Esophagus (tissue), 2 donors: ENCODE measurements around the gene SCN2A. TPM values are rescaled to one million over a fixed set of nuclear protein-coding genes. Genes with fewer than 3 reads are reported as not detected.

Experiments used
- H3K27ac ChIP-seq, 2 donors: one replicate each; pipeline ENCODE4 v1.5.1; 2013; ENCODE audit warnings: low read depth in 2 of 2, mild to moderate bottlenecking in 2 of 2, inconsistent platforms in 1 of 2, low read length in 1 of 2, moderate library complexity in 1 of 2
- H3K27me3 ChIP-seq, 2 donors: one replicate each; pipeline ENCODE4 v1.6.1; 2013; ENCODE audit warnings: low read length in 2 of 2, control low read depth in 1 of 2, mild to moderate bottlenecking in 1 of 2; ENCODE audit not compliant: insufficient read depth in 2 of 2, control insufficient read depth in 1 of 2
- H3K36me3 ChIP-seq, 2 donors: one replicate each; pipeline ENCODE4 v1.6.1; 2013; ENCODE audit warnings: low read length in 1 of 2; ENCODE audit not compliant: control insufficient read depth in 2 of 2, insufficient read depth in 2 of 2
- H3K4me1 ChIP-seq, 2 donors: one replicate each; pipeline ENCODE4 v1.6.1; 2013; ENCODE audit warnings: low read length in 1 of 2; ENCODE audit not compliant: control insufficient read depth in 2 of 2, insufficient read depth in 2 of 2
- H3K4me3 ChIP-seq, 2 donors: one replicate each; pipeline ENCODE4 v1.5.1; 2013; ENCODE audit warnings: low read length in 2 of 2, mild to moderate bottlenecking in 2 of 2, low read depth in 1 of 2, moderate library complexity in 1 of 2
- H3K9me3 ChIP-seq, 2 donors: one replicate each; pipeline ENCODE4 v1.6.1; 2013; ENCODE audit warnings: mild to moderate bottlenecking in 2 of 2, low read depth in 1 of 2, low read length in 1 of 2, moderate library complexity in 1 of 2; ENCODE audit not compliant: control insufficient read depth in 2 of 2, insufficient read depth in 1 of 2
- WGBS, 2 donors: extraction: QIAGEN DNeasy Blood & Tissue Kit; methylation state at CpG; one replicate each; pipeline ENCODE4 v1.1.7; 2013; 5-methylcytosine and 5-hydroxymethylcytosine counted together
- polyA plus RNA-seq, 2 donors: library from polyadenylated mRNA; stranded (reverse); fragments of 200-250 nt; gene quantifications; one replicate each; pipeline ENCODE4 v1.2.3, GENCODE V29; 2013
- donor health status: healthy with polysubstance abuse.
- donor health status: Bipolar disorder and iron deficiency.

The SCN2A gene
- polyA plus RNA-seq, 2 donors, result 0.01 to 0.02 TPM

GRCh38 chr2:165277295-165277694 is 38.1 kb downstream of the SCN2A start:
- Histone ChIP-seq H3K9me3 (no peaks in the 10 kb centered on the region), H3K4me1 (no peaks in the 10 kb centered on the region), H3K27me3 (no peaks in the 10 kb centered on the region)

GRCh38 chr2:165277860-165278656 is 38.8 kb downstream of the SCN2A start:
- no peak overlapping the region for H3K27ac ChIP-seq
- WGBS, 2 donors, result 65 to 67% methylated on average over 5 of the region's 5 CpGs
- no peaks in the 10 kb centered on the region for H3K27me3 ChIP-seq
- no peak overlapping the region for H3K4me3 ChIP-seq
- no peaks in the 10 kb centered on the region for H3K4me1 ChIP-seq
- H3K9me3 ChIP-seq, result no peaks in the 10 kb centered on the region
- no peaks in the 10 kb centered on the region for H3K36me3 ChIP-seq

More at GRCh38 chr2:165277295-165277694, 38.1 kb downstream of the SCN2A start:
- H3K4me3 ChIP-seq, result no peak overlapping the region
- H3K27ac ChIP-seq, result no peak overlapping the region
- H3K36me3 ChIP-seq, result no peaks in the 10 kb centered on the region

GRCh38 chr2:165280356-165280755 is 41.1 kb downstream of the SCN2A start:
- Histone ChIP-seq H3K36me3 (no peaks in the 10 kb centered on the region), H3K9me3 (no peaks in the 10 kb centered on the region), H3K27me3 (no peaks in the 10 kb centered on the region), H3K4me1 (no peaks in the 10 kb centered on the region), H3K27ac (no peak overlapping the region), H3K4me3 (no peak overlapping the region)
- WGBS, 2 donors, result 60 to 72% methylated on average over 4 of the region's 4 CpGs

DNA sequence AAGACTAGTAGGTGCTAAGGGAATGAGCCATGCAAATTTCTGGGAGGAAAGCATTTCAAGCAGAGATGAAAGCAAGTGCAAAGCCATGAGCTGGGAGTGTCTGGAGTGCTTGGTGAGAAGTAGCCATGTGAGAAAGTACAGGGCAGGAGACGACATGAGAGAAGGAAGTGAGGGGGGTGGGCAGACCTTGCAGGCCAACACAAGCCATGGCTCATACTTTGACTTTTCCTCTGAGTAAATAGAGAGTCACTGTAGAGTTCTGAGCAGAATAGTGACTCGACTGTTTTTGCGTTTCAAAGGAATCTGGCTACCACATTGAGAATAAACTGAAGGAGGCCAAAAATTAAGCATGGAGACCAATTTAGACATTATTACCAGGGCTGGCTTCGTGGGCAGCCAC is 42.2 kb downstream of the SCN2A start:
- Histone ChIP-seq H3K9me3 (no peaks in the 10 kb centered on the region), H3K4me3 (no peak overlapping the region), H3K27ac (no peak overlapping the region), H3K4me1 (no peaks in the 10 kb centered on the region), H3K36me3 (no peaks in the 10 kb centered on the region), H3K27me3 (no peaks in the 10 kb centered on the region)
- 64 to 74% methylated on average over 4 of the region's 4 CpGs for WGBS, 2 donors

- H3K9me3 ChIP-seq, result no peaks in the 10 kb centered on the region
- 96% methylated on average over 1 of the region's 1 CpG for WGBS, 2 donors
- no peaks in the 10 kb centered on the region for H3K4me1 ChIP-seq
- no peak overlapping the region for H3K27ac ChIP-seq
- H3K27me3 ChIP-seq, result no peaks in the 10 kb centered on the region
- no peaks in the 10 kb centered on the region for H3K36me3 ChIP-seq
- no peak overlapping the region for H3K4me3 ChIP-seq
Observed at GRCh38 chr2:165283342-165283741, 44.1 kb downstream of the SCN2A start.

- Histone ChIP-seq H3K36me3 (no peaks in the 10 kb centered on the region), H3K4me3 (no peak overlapping the region), H3K9me3 (no peaks in the 10 kb centered on the region), H3K27me3 (no peaks in the 10 kb centered on the region), H3K4me1 (no peaks in the 10 kb centered on the region), H3K27ac (no peak overlapping the region)
- 72 to 75% methylated on average over 3 of the region's 3 CpGs for WGBS, 2 donors
Observed at GRCh38 chr2:165287094-165287778, 48.0 kb downstream of the SCN2A start.

- 87 to 91% methylated on average over 2 of the region's 2 CpGs for WGBS, 2 donors
- Histone ChIP-seq H3K27me3 (no peaks in the 10 kb centered on the region), H3K4me1 (no peaks in the 10 kb centered on the region)
Observed at GRCh38 chr2:165289069-165289468, 49.9 kb downstream of the SCN2A start.

DNA sequence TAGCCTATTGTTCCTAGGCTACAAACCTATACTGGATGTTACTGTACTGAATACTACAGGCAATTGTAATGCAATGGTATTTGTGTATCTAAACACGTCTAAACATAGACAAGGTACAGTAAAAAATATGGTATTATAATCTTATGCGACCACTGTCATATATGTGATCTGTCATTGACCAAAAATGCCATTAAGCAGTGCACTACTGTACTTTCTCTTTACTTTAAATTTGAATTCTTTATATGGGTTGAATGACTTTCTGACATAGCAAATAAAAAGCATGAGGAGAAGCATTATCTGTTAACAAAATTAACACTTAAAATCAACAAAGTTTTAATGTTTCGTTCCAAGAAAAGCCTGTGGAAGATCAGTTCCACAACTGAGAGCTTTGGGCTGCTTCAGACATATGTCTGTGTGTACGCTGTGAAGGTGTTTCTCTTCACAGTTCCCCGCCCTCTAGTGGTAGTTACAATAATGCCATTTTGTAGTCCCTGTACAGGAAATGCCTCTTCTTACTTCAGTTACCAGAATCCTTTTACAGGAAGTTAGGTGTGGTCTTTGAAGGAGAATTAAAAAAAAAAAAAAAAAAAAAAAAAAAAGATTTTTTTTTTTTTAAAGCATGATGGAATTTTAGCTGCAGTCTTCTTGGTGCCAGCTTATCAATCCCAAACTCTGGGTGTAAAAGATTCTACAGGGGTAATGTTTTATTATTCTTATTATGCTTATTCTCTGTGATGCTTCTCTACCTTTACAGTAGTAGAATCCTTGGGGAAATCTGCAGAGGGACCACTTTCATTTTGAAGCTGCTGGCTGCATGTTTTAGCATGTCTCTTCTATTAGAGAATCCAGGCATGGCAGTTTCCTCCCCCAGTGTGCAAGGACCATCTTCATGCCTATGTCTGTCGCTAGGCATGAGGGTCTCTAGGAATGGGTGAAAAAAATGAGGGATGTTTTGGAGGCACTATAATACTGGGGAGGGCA is 54.5 kb downstream of the SCN2A start:
- H3K36me3 ChIP-seq, result no peaks in the 10 kb centered on the region
- 24 to 25% methylated on average over 6 of the region's 6 CpGs for WGBS, 2 donors
- no peak overlapping the region for H3K27ac ChIP-seq
- H3K9me3 ChIP-seq, result no peaks in the 10 kb centered on the region
- H3K27me3 ChIP-seq, result no peaks in the 10 kb centered on the region
- no peaks in the 10 kb centered on the region for H3K4me1 ChIP-seq
- no peak overlapping the region for H3K4me3 ChIP-seq

More at GRCh38 chr2:165289069-165289468, 49.9 kb downstream of the SCN2A start:
- H3K9me3 ChIP-seq, result no peaks in the 10 kb centered on the region
- no peak overlapping the region for H3K27ac ChIP-seq
- H3K4me3 ChIP-seq, result no peak overlapping the region
- H3K36me3 ChIP-seq, result no peaks in the 10 kb centered on the region

GRCh38 chr2:165294912-165295311 is 55.7 kb downstream of the SCN2A start:
- 67 to 69% methylated on average over 5 of the region's 5 CpGs for WGBS, 2 donors
- no peak overlapping the region for H3K27ac ChIP-seq
- H3K4me3 ChIP-seq, result no peak overlapping the region
- H3K4me1 ChIP-seq, result no peaks in the 10 kb centered on the region
- H3K36me3 ChIP-seq, result no peaks in the 10 kb centered on the region
- H3K9me3 ChIP-seq, result no peaks in the 10 kb centered on the region
- no peaks in the 10 kb centered on the region for H3K27me3 ChIP-seq
